HK-2 (cell line): ENCODE data around the gene LPAR3.
"Not testable (repeated sequence)": the region's sequence is repeated elsewhere in the genome, so short reads cannot be mapped to it uniquely, and the experiment has no call there.

Source experiments
- DNase-seq: peaks from one replicate; pipeline ENCODE4 v3.0.0-alpha.2; 2018; ENCODE audit not compliant: unreplicated experiment

The LPAR3 gene

GRCh38 chr1:84907095-84907827, 14.3 kb upstream of the LPAR3 start:
- DNase-seq, result peak; percentile 39

- DNase-seq, result not testable (repeated sequence)
These were observed 9.7 kb upstream of the LPAR3 start for GRCh38 chr1:84902727-84903126.

GRCh38 chr1:84899969-84900368, 7.0 kb upstream of the LPAR3 start:
- DNase-seq, result no peak

- DNase-seq, result no peak
These were observed 3.3 kb upstream of the LPAR3 start for GRCh38 chr1:84896279-84896678.

- no peak for DNase-seq
These were observed 2.4 kb downstream of the LPAR3 start for GRCh38 chr1:84890566-84890965.

- DNase-seq, result no peak
These were observed 3.6 kb downstream of the LPAR3 start for GRCh38 chr1:84889437-84889836.

GRCh38 chr1:84888753-84889152, 4.3 kb downstream of the LPAR3 start:
- no peak for DNase-seq

GRCh38 chr1:84887261-84887934, 5.6 kb downstream of the LPAR3 start:
- DNase-seq, result no peak

- no peak for DNase-seq
These were observed 7.5 kb downstream of the LPAR3 start for GRCh38 chr1:84885469-84885868.

GRCh38 chr1:84884671-84885389, 8.2 kb downstream of the LPAR3 start:
- DNase-seq, result no peak

GRCh38 chr1:84883286-84883685, 9.7 kb downstream of the LPAR3 start:
- no peak for DNase-seq

GRCh38 chr1:84877592-84877991, 15.4 kb downstream of the LPAR3 start:
- DNase-seq, result no peak

- no peak for DNase-seq
These were observed 16.7 kb downstream of the LPAR3 start for GRCh38 chr1:84876353-84876752.

- DNase-seq, result no peak
These were observed 19.6 kb downstream of the LPAR3 start for GRCh38 chr1:84873366-84873765.

GRCh38 chr1:84872696-84873355, 20.2 kb downstream of the LPAR3 start:
- DNase-seq, result no peak

GRCh38 chr1:84871181-84871580, 21.8 kb downstream of the LPAR3 start:
- no peak for DNase-seq

- no peak for DNase-seq
These were observed 22.4 kb downstream of the LPAR3 start for GRCh38 chr1:84870591-84870990.

- DNase-seq, result no peak
These were observed 23.3 kb downstream of the LPAR3 start for GRCh38 chr1:84869720-84870119.

- DNase-seq, result no peak
These were observed 30.2 kb downstream of the LPAR3 start for GRCh38 chr1:84862810-84863251.

- DNase-seq, result no peak
These were observed 30.9 kb downstream of the LPAR3 start for GRCh38 chr1:84861988-84862644.

- DNase-seq, result no peak
These were observed 31.5 kb downstream of the LPAR3 start for GRCh38 chr1:84861516-84861915.

- no peak for DNase-seq
These were observed 33.1 kb downstream of the LPAR3 start for GRCh38 chr1:84859866-84860265.
